ENCODE results near the gene KLHL17. TPM values are rescaled to one million over a fixed set of nuclear protein-coding genes. Genes with fewer than 3 reads are reported as not detected.

KLHL17 gene
- total RNA-seq, 1 experiment from 2014 or later: 66.9 TPM

GRCh38 chr1:961132-961669, 817 bp downstream of the KLHL17 start (continued):
- TF ChIP-seq USF1 (CRISPR knock-in tag; IDR thresholded peaks at IDR 0.05): peak; percentile 58; the same call in 1 of the 2 replicates
- no peak for TF ChIP-seq ZNF138 (CRISPR knock-in tag; conservative IDR thresholded peaks at IDR 0.05)
- no peak for TF ChIP-seq FOXK1 (CRISPR knock-in tag; IDR thresholded peaks at IDR 0.05)
- no peak for TF ChIP-seq ELF4 (CRISPR knock-in tag; IDR thresholded peaks at IDR 0.05; ENCODE audit: low read depth)
- no peak for TF ChIP-seq E2F1 (CRISPR knock-in tag; IDR thresholded peaks at IDR 0.05)
- TF ChIP-seq MYBL2 (CRISPR knock-in tag; IDR thresholded peaks at IDR 0.05): 0 out of 2 replicates have a peak, but pooled peaks have one; percentile 37
- TF ChIP-seq ZNF396 (CRISPR knock-in tag; IDR thresholded peaks at IDR 0.05; ENCODE audit: borderline replicate concordance): no peak
- no peak for TF ChIP-seq KAT7 (CRISPR knock-in tag; IDR thresholded peaks at IDR 0.05; ENCODE audit: borderline replicate concordance)
- no peak for TF ChIP-seq FOXP4 (CRISPR knock-in tag; IDR thresholded peaks at IDR 0.05)
- TF ChIP-seq CREB1 (CRISPR knock-in tag; IDR thresholded peaks at IDR 0.05): 0 out of 2 replicates have a peak, but pooled peaks have one; percentile 23
- no peak for TF ChIP-seq AR (CRISPR knock-in tag; IDR thresholded peaks at IDR 0.05)
- no peak for TF ChIP-seq ATF2 (CRISPR knock-in tag; IDR thresholded peaks at IDR 0.05; ENCODE audit: borderline replicate concordance, low read depth)
- no peak for TF ChIP-seq PRRX2 (CRISPR knock-in tag; IDR thresholded peaks at IDR 0.05)
- peak; percentile 78; the same call in 1 of the 2 replicates for TF ChIP-seq ARID4B (CRISPR knock-in tag; IDR thresholded peaks at IDR 0.05; ENCODE audit: borderline replicate concordance)
- TF ChIP-seq SMAD3 (CRISPR knock-in tag; IDR thresholded peaks at IDR 0.05; ENCODE audit: borderline replicate concordance): no peak
- no peak for TF ChIP-seq NR3C1 (CRISPR knock-in tag; conservative IDR thresholded peaks at IDR 0.05; ENCODE audit: low read depth)
- TF ChIP-seq MLX (CRISPR knock-in tag; IDR thresholded peaks at IDR 0.05): no peak
- TF ChIP-seq NFYB (CRISPR knock-in tag; conservative IDR thresholded peaks at IDR 0.05; ENCODE audit: low read depth): no peak
- no peak for TF ChIP-seq ZNF532 (CRISPR knock-in tag; IDR thresholded peaks at IDR 0.05; ENCODE audit: borderline replicate concordance)
